Stimulated activated memory B cell treated with anti-CD40 and anti-IgM and Interleukin-4, amounts not matched to agents 10 μg/mL and 1 μg/mL and 100 μg/mL, for 72 hours (primary cell): Measurements from ENCODE around the gene PROX1.

Source experiments
- ATAC-seq: fragments of 150-1000 bp; cut with Tn5 transposase; 2 replicates; pipeline ENCODE4 v1.10.0; 2021
- H3K27ac Mint-ChIP-seq: one replicate; pipeline ENCODE4 v1.8.0; 2022; ENCODE audit warnings: mild to moderate bottlenecking, mixed read lengths
- H3K27me3 Mint-ChIP-seq: one replicate; pipeline ENCODE4 v1.8.0; 2022; ENCODE audit warnings: mixed read lengths
- H3K36me3 Mint-ChIP-seq: one replicate; pipeline ENCODE4 v1.8.0; 2022; ENCODE audit warnings: mixed read lengths
- H3K4me1 Mint-ChIP-seq: one replicate; pipeline ENCODE4 v1.8.0; 2022; ENCODE audit warnings: mixed read lengths
- H3K4me3 Mint-ChIP-seq: one replicate; pipeline ENCODE4 v1.8.0; 2022; ENCODE audit warnings: mild to moderate bottlenecking, moderate library complexity, mixed read lengths
- H3K9me3 Mint-ChIP-seq: one replicate; pipeline ENCODE4 v1.8.0; 2022; ENCODE audit warnings: mixed read lengths

PROX1 gene

GRCh38 chr1:213969958-213970555, 17.7 kb upstream of the PROX1 start:
- Mint-ChIP-seq H3K27ac (no peak overlapping the region), H3K4me3 (no peak overlapping the region), H3K27me3 (peaks cover 5% of the 10 kb centered on the region), H3K36me3 (no peaks in the 10 kb centered on the region), H3K4me1 (no peaks in the 10 kb centered on the region), H3K9me3 (peaks cover 2% of the 10 kb centered on the region)
- ATAC-seq, result no peak

- no peak for ATAC-seq
- H3K9me3 Mint-ChIP-seq, result no peaks in the 10 kb centered on the region
- H3K4me3 Mint-ChIP-seq, result no peak overlapping the region
Observed at GRCh38 chr1:213972141-213972540, 15.6 kb upstream of the PROX1 start.

GRCh38 chr1:213973129-213973528, 14.6 kb upstream of the PROX1 start:
- H3K4me1 Mint-ChIP-seq, result no peaks in the 10 kb centered on the region
- H3K36me3 Mint-ChIP-seq, result no peaks in the 10 kb centered on the region
- H3K4me3 Mint-ChIP-seq, result no peak overlapping the region
- no peak for ATAC-seq
- no peak overlapping the region for H3K27ac Mint-ChIP-seq
- H3K27me3 Mint-ChIP-seq, result peaks cover 15% of the 10 kb centered on the region
- no peaks in the 10 kb centered on the region for H3K9me3 Mint-ChIP-seq

More at GRCh38 chr1:213972141-213972540, 15.6 kb upstream of the PROX1 start:
- Mint-ChIP-seq H3K27ac (no peak overlapping the region), H3K4me1 (no peaks in the 10 kb centered on the region), H3K36me3 (no peaks in the 10 kb centered on the region), H3K27me3 (peaks cover 5% of the 10 kb centered on the region)

- no peak overlapping the region for H3K27ac Mint-ChIP-seq
- peaks cover 53% of the 10 kb centered on the region for H3K27me3 Mint-ChIP-seq
- H3K4me1 Mint-ChIP-seq, result peaks cover 6% of the 10 kb centered on the region
- no peaks in the 10 kb centered on the region for H3K36me3 Mint-ChIP-seq
- H3K9me3 Mint-ChIP-seq, result peaks cover 4% of the 10 kb centered on the region
- no peak for ATAC-seq
- no peak overlapping the region for H3K4me3 Mint-ChIP-seq
Observed at GRCh38 chr1:213976665-213977485, 10.9 kb upstream of the PROX1 start.

- Mint-ChIP-seq H3K36me3 (no peaks in the 10 kb centered on the region), H3K27me3 (peaks cover 59% of the 10 kb centered on the region), H3K4me1 (peaks cover 6% of the 10 kb centered on the region), H3K4me3 (no peak overlapping the region), H3K9me3 (peaks cover 6% of the 10 kb centered on the region), H3K27ac (no peak overlapping the region)
- no peak for ATAC-seq
Observed at GRCh38 chr1:213977486-213977842, 10.3 kb upstream of the PROX1 start.

- H3K4me3 Mint-ChIP-seq, result no peak overlapping the region
- H3K27ac Mint-ChIP-seq, result no peak overlapping the region
- peaks cover 61% of the 10 kb centered on the region for H3K27me3 Mint-ChIP-seq
- H3K9me3 Mint-ChIP-seq, result peaks cover 6% of the 10 kb centered on the region
- H3K36me3 Mint-ChIP-seq, result no peaks in the 10 kb centered on the region
- no peak for ATAC-seq
- H3K4me1 Mint-ChIP-seq, result peaks cover 6% of the 10 kb centered on the region
Observed at GRCh38 chr1:213977909-213978308, 9.9 kb upstream of the PROX1 start.

GRCh38 chr1:213979751-213980586, 7.8 kb upstream of the PROX1 start:
- no peak overlapping the region for H3K4me3 Mint-ChIP-seq
- no peak for ATAC-seq
- peaks cover 6% of the 10 kb centered on the region for H3K9me3 Mint-ChIP-seq
- no peaks in the 10 kb centered on the region for H3K36me3 Mint-ChIP-seq
- peaks cover 78% of the 10 kb centered on the region for H3K27me3 Mint-ChIP-seq
- peaks cover 6% of the 10 kb centered on the region for H3K4me1 Mint-ChIP-seq
- no peak overlapping the region for H3K27ac Mint-ChIP-seq

GRCh38 chr1:213980906-213981305, 6.9 kb upstream of the PROX1 start:
- Mint-ChIP-seq H3K27me3 (peaks cover 86% of the 10 kb centered on the region), H3K4me3 (no peak overlapping the region), H3K36me3 (peaks cover 2% of the 10 kb centered on the region), H3K27ac (no peak overlapping the region), H3K9me3 (peaks cover 8% of the 10 kb centered on the region), H3K4me1 (peaks cover 9% of the 10 kb centered on the region)
- ATAC-seq, result no peak

GRCh38 chr1:213982289-213982671, 5.5 kb upstream of the PROX1 start:
- H3K4me1 Mint-ChIP-seq, result peaks cover 16% of the 10 kb centered on the region
- peaks cover 5% of the 10 kb centered on the region for H3K36me3 Mint-ChIP-seq
- H3K27ac Mint-ChIP-seq, result no peak overlapping the region
- peaks cover 11% of the 10 kb centered on the region for H3K9me3 Mint-ChIP-seq
- ATAC-seq, result no peak
- H3K27me3 Mint-ChIP-seq, result peaks cover 93% of the 10 kb centered on the region
- no peak overlapping the region for H3K4me3 Mint-ChIP-seq

- H3K27me3 Mint-ChIP-seq, result peaks cover 93% of the 10 kb centered on the region
- ATAC-seq, result no peak
- no peak overlapping the region for H3K27ac Mint-ChIP-seq
Observed at GRCh38 chr1:213982672-213983492, 4.9 kb upstream of the PROX1 start.

GRCh38 chr1:213983493-213984386, 4.0 kb upstream of the PROX1 start:
- Mint-ChIP-seq H3K36me3 (peaks cover 9% of the 10 kb centered on the region), H3K4me3 (no peak overlapping the region), H3K9me3 (peaks cover 15% of the 10 kb centered on the region), H3K27ac (no peak overlapping the region), H3K27me3 (peaks cover 93% of the 10 kb centered on the region), H3K4me1 (peaks cover 30% of the 10 kb centered on the region)
- ATAC-seq, result no peak

More at GRCh38 chr1:213982672-213983492, 4.9 kb upstream of the PROX1 start:
- H3K9me3 Mint-ChIP-seq, result peaks cover 14% of the 10 kb centered on the region
- H3K36me3 Mint-ChIP-seq, result peaks cover 8% of the 10 kb centered on the region
- peaks cover 22% of the 10 kb centered on the region for H3K4me1 Mint-ChIP-seq
- H3K4me3 Mint-ChIP-seq, result no peak overlapping the region

- peaks cover 93% of the 10 kb centered on the region for H3K27me3 Mint-ChIP-seq
- ATAC-seq, result no peak
- no peak overlapping the region for H3K27ac Mint-ChIP-seq
- H3K4me1 Mint-ChIP-seq, result peaks cover 35% of the 10 kb centered on the region
- H3K36me3 Mint-ChIP-seq, result peaks cover 9% of the 10 kb centered on the region
- peaks cover 13% of the 10 kb centered on the region for H3K9me3 Mint-ChIP-seq
- no peak overlapping the region for H3K4me3 Mint-ChIP-seq
Observed at GRCh38 chr1:213984387-213985208, 3.2 kb upstream of the PROX1 start.

- H3K27me3 Mint-ChIP-seq, result peaks cover 93% of the 10 kb centered on the region
- peaks cover 35% of the 10 kb centered on the region for H3K4me1 Mint-ChIP-seq
- peaks cover 9% of the 10 kb centered on the region for H3K36me3 Mint-ChIP-seq
- ATAC-seq, result no peak
- H3K4me3 Mint-ChIP-seq, result no peak overlapping the region
- H3K9me3 Mint-ChIP-seq, result peaks cover 12% of the 10 kb centered on the region
- H3K27ac Mint-ChIP-seq, result no peak overlapping the region
Observed at GRCh38 chr1:213985209-213986019, 2.4 kb upstream of the PROX1 start.
